Astrocyte of the cerebellum (primary cell): Measurements from ENCODE around the gene PRR14L.

Experiments used
- DNase-seq: peaks from one replicate; pipeline ENCODE4 v3.0.0-alpha.2; 2011; ENCODE audit warnings: low read depth
- H3K4me3 ChIP-seq: 2 replicates; pipeline ENCODE4 v1.5.1; 2011; ENCODE audit warnings: mild to moderate bottlenecking, low read depth, low read length, moderate library complexity
- CTCF ChIP-seq: IDR thresholded peaks from 2 replicates; pipeline ENCODE4 v1.5.1; 2012; ENCODE audit warnings: low read length, low read depth, moderate library complexity, mild to moderate bottlenecking; ENCODE audit errors: missing control alignments
- in situ Hi-C: cut with HindIII; loops from 2 replicates; pipeline ENCODE4 v1.10.0; 2017; ENCODE audit warnings: low sequenced_read_pairs

Gene PRR14L

GRCh38 chr22:31652088-31652487 is 97.8 kb downstream of the PRR14L start:
- H3K4me3 ChIP-seq = no peak overlapping the region
- DNase-seq = no peak
- TF ChIP-seq CTCF = no peak
- in situ Hi-C loops = no loop called here

DNA sequence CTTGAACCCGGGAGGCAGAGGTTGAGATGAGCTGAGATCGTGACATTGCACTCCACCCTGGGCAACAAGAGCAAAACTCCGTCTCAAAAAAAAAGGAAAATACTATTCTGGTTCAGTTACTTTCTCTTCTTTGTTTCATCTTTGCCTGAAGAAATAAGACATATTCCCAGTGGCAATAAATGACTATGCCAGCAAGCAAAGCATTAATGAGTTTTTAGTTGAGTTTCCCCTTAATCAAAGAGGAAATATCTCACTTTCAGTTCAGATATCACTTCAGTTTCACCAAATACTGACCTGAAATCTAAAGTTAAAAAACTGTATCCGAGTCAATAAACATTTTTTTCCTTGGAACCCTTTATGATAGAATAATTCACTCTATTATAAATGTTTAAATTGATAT is 98.3 kb downstream of the PRR14L start:
- H3K4me3 ChIP-seq = no peak overlapping the region
- in situ Hi-C loops = no loop called here
- TF ChIP-seq CTCF = no peak

DNA sequence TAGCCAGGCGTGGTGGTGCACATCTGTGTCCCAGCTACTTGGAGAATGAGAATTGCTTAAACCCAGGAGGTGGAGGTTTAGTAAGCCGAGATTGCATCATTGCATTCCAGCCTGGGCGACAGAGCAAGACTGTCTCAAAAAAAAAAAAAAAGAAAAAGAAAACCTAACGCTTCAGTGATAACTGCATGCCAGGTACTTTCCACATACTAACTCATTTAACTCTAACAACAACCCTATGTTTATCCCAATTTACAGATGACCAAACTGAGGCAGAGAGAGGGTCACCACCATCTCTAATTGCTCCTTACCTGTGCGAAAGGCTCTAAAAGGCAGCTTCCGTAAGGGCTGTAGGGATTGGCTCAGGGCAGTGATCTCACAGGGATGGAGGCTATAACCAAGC is 99.5 kb downstream of the PRR14L start:
- in situ Hi-C loops = no loop called here
- H3K4me3 ChIP-seq = no peak overlapping the region
- no peak for TF ChIP-seq CTCF
- DNase-seq = peak; percentile 47

More for the DNA sequence above, 98.3 kb downstream of the PRR14L start:
- no peak for DNase-seq

DNA sequence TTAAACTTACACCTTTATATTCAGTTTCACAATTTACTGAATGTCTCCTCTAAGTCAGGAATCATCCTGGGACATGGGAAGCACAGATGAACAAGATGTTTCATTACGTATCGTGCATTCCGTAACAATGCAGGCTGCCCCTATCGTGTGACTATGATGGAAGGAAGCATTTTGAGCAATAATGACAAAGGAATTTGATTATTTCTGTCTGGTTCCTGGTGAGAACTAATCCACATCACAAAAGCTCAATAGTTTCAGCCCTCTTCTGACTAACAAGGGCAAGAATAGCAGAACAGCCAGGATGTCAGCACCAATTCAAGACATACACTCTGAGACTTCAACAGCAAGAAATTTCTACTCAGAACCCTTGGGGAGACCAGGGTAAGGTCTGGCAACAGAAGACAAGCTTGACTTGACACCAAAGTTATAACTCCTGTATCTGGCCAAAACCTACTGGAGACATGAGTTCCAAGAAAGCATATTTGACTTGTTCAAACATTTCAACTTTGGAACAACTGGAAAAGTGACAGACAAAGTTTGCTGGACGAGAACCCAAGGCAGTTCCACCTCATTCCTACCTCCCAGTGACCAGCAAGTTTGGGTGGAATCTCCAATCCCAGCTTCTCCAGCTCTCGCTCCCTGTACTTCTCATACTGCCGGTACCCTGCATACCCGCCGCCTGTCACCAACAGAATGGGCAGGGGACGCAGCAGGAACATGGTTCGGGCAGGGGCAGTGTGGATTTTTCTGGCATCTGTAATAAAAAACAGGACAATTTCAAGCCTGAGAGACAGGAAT is 102.2 kb downstream of the PRR14L start:
- in situ Hi-C loops = no loop called here
- DNase-seq = peak; percentile 41

DNA sequence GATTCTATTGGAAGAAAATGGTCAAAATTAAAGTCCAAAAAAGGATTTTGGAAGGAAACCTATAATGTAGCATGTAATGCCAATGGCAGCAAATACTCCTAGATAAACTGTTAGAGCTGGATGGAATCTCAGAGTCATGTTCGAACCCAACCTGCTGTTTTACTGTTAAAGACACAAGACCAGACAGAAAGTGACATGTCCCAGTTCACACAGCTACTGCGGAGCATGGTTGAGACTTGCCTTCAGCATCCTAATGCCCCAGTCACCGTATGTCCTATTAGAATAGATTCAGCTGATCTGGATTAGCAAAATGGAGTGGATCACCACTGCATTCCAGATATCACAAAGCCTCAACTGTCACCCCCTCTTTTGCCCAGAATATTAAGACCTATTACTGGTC is 102.9 kb downstream of the PRR14L start:
- DNase-seq = no peak
- H3K4me3 ChIP-seq = no peak overlapping the region
- in situ Hi-C loops = no loop called here
- no peak for TF ChIP-seq CTCF

More for the DNA sequence above, 102.2 kb downstream of the PRR14L start:
- H3K4me3 ChIP-seq = no peak overlapping the region
- TF ChIP-seq CTCF = no peak

DNA sequence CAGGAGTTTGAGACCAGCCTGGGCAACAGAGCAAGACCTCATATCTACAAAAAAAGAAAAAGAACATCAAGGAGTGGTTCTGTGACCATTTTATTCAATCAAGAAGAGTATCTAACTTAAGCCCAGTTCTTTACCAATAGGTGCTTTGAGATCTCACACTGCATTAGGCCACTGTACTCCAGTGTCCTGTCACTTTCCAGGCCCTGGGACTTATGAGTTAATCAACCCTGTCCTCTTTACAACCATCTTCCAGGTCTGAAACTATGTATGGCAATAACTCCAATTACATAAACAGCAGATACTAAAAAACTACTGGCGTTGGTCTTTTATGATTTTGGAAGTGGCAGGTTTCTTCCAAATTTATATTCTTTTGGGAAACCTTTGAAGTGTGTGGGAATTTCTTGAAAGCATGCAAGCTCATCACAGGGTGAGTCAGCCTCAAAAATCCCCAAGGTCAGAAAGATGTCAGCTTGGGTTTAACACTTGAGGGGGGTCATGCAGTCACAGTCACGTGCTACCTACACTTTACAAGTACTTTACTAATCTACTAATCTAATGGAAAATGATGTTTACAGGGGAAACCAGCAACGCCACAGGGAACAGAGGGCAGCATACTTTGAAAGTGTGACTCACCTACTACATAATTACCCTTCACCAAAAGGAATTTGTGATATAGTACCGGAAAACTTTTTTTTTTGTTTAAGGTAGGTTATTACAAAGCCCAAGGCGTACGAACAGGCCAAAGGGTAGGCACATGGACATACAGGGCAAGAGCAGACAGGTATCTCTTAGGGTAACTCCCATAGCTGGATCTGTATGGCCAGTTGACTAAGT is 103.5 kb downstream of the PRR14L start:
- no peak for TF ChIP-seq CTCF
- DNase-seq = peak; percentile 98
- no peak overlapping the region for H3K4me3 ChIP-seq
- in situ Hi-C loops = no loop called here
